PFSK-1 (cell line): Measurements from ENCODE around the gene PIF1.

Experiments
- FOXP2 ChIP-seq: optimal IDR thresholded peaks from 2 replicates; pipeline ENCODE3; 2011; ENCODE audit warnings: borderline replicate concordance, control low read depth, inconsistent platforms; ENCODE audit not compliant: insufficient read depth; ENCODE audit errors: extremely low read length, extremely low read depth
- POLR2AphosphoS5 ChIP-seq: IDR thresholded peaks from 2 replicates; pipeline ENCODE4 v1.6.1; 2012; ENCODE audit warnings: low read depth, mild to moderate bottlenecking, control low read depth, low read length, moderate library complexity
- SIN3A ChIP-seq: IDR thresholded peaks from 2 replicates; pipeline ENCODE4 v1.6.1; 2012; ENCODE audit warnings: mild to moderate bottlenecking, low read length, moderate library complexity, borderline replicate concordance; ENCODE audit not compliant: insufficient read depth
- TAF1 ChIP-seq: IDR thresholded peaks from 2 replicates; pipeline ENCODE4 v1.6.1; 2012; ENCODE audit warnings: low read length, control low read depth, borderline replicate concordance; ENCODE audit not compliant: insufficient read depth
- TF ChIP-seq, protein P1 (sequence below), 2 experiments: IDR thresholded peaks; 2 replicates each; pipeline versions ENCODE4 v1.6.1 to v1.8.0; 2011 to 2012; ENCODE audit warnings: low read depth in 2 of 2, low read length in 2 of 2, control low read depth in 1 of 2, inconsistent platforms in 1 of 2, mild to moderate bottlenecking in 1 of 2, moderate library complexity in 1 of 2; ENCODE audit not compliant: insufficient read depth in 1 of 2

The PIF1 gene

DNA sequence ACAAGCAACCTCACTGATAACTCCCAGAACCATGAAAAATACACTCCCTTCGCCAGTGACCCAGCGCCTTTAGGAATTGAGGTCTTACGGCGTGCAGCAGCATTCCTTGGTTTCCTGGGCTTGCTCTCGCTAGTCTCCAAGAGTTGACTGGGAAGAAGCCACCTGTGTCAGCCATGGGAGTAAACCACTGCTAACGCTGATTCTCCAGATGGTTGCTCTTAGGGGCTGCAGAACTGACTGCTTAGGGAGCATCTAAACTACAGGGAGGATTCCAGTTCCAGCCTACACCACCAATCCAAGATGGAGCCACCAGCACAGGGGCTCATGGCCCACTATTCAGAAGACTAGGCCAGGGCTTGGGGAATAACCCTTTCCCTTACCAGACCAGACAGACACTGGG, 52.5 kb downstream of the PIF1 start:
- TF ChIP-seq, protein P1, sequence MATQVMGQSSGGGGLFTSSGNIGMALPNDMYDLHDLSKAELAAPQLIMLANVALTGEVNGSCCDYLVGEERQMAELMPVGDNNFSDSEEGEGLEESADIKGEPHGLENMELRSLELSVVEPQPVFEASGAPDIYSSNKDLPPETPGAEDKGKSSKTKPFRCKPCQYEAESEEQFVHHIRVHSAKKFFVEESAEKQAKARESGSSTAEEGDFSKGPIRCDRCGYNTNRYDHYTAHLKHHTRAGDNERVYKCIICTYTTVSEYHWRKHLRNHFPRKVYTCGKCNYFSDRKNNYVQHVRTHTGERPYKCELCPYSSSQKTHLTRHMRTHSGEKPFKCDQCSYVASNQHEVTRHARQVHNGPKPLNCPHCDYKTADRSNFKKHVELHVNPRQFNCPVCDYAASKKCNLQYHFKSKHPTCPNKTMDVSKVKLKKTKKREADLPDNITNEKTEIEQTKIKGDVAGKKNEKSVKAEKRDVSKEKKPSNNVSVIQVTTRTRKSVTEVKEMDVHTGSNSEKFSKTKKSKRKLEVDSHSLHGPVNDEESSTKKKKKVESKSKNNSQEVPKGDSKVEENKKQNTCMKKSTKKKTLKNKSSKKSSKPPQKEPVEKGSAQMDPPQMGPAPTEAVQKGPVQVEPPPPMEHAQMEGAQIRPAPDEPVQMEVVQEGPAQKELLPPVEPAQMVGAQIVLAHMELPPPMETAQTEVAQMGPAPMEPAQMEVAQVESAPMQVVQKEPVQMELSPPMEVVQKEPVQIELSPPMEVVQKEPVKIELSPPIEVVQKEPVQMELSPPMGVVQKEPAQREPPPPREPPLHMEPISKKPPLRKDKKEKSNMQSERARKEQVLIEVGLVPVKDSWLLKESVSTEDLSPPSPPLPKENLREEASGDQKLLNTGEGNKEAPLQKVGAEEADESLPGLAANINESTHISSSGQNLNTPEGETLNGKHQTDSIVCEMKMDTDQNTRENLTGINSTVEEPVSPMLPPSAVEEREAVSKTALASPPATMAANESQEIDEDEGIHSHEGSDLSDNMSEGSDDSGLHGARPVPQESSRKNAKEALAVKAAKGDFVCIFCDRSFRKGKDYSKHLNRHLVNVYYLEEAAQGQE (IDR thresholded peaks at IDR 0.05; ENCODE audit: insufficient read depth in 1 of 2, low read depth in 2 of 2, low read length in 2 of 2): no peak
- TF ChIP-seq SIN3A (no peak), TAF1 (no peak), FOXP2 (no peak), POLR2AphosphoS5 (no peak)

DNA sequence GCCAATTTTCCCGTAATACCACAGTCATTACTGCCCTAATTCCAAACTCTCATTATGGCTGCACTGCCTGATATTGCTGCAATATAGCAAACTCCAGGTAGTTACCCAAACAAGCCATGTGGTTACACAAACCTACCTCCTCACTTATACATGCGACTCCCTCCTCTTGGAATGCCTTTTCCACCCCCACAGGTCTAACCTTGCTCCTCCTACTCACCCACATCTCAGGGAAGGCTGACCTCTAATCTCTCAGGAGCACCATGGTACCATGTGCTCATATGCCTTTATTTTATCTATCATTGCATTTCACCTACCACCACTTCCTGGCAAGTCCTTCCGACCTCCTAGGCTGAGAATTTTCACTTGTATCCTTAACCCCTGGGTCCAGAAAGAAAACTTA, 53.0 kb downstream of the PIF1 start:
- TF ChIP-seq, protein P1 (IDR thresholded peaks at IDR 0.05; ENCODE audit: insufficient read depth in 1 of 2, low read depth in 2 of 2, low read length in 2 of 2): no peak
- TF ChIP-seq TAF1 (no peak), SIN3A (no peak), FOXP2 (no peak), POLR2AphosphoS5 (no peak)

DNA sequence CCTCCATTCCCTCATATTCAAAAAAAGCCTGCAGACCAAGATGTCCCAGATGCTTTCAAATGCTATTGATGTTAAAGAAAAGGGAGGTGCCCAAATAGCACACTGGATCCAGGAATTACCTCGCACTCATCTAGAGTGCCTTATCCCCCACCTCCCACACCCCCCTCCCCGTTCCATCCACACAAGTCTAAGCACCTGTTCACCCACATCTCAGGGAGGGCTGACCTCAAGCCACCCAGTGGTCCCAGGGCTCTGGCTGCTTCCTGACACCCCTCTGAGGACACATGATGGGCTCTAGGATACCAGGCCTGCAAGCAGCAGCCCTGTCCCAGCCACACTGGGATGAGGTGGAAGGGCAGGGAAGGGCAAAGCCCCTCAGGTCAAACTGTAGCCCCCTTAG, 54.8 kb downstream of the PIF1 start:
- no peak for TF ChIP-seq TAF1
- TF ChIP-seq, protein P1 (IDR thresholded peaks at IDR 0.05; ENCODE audit: insufficient read depth in 1 of 2, low read depth in 2 of 2, low read length in 2 of 2): no peak
- TF ChIP-seq POLR2AphosphoS5: no peak
- TF ChIP-seq SIN3A: no peak
- TF ChIP-seq FOXP2: no peak

DNA sequence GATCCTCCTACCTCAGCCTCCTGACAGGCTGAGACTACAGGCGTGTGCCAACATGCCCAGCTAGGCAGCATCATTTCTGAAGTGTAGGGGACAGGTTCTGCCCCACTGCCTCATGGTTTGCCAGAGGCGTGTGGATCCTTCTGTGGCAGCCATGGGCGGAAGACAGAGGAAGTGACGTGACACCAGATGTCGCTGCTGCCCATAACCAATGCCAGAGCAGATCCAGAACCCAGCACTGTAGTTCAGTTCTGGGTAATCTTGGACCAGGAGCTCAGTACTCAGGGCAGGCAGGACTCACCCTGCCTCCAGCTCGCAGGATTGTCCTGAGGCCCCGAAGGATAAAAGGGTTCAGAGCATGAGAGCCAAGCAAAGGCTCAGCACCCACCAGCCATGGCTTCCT, 58.2 kb downstream of the PIF1 start:
- TF ChIP-seq, protein P1 (IDR thresholded peaks at IDR 0.05; ENCODE audit: insufficient read depth in 1 of 2, low read depth in 2 of 2, low read length in 2 of 2): no peak
- TF ChIP-seq TAF1 (no peak), POLR2AphosphoS5 (no peak), SIN3A (no peak), FOXP2 (no peak)

DNA sequence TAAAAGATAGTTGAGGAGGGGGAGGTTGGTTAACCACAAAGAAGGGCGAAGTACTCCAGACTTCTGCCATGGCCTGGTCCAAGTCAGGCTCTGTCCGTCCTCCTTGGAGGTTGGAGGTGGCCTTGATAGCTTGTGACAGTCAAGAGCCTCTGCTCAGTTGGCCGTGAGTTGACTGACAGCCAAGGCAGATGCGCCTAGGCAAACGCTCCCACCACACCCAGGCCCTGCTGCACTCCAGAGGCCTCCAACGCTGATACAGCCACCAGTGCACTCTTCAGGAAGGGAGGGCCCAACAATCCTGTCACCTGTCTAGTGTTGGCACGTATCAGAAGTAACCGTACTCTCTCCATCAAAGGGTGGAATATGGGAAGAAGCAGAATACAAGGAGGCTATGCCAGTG, 59.4 kb downstream of the PIF1 start:
- no peak for TF ChIP-seq POLR2AphosphoS5
- TF ChIP-seq SIN3A: no peak
- no peak for TF ChIP-seq TAF1
- TF ChIP-seq, protein P1 (IDR thresholded peaks at IDR 0.05; ENCODE audit: insufficient read depth in 1 of 2, low read depth in 2 of 2, low read length in 2 of 2): no peak
- no peak for TF ChIP-seq FOXP2
